ENCODE data around the gene INMT.

INMT gene

DNA sequence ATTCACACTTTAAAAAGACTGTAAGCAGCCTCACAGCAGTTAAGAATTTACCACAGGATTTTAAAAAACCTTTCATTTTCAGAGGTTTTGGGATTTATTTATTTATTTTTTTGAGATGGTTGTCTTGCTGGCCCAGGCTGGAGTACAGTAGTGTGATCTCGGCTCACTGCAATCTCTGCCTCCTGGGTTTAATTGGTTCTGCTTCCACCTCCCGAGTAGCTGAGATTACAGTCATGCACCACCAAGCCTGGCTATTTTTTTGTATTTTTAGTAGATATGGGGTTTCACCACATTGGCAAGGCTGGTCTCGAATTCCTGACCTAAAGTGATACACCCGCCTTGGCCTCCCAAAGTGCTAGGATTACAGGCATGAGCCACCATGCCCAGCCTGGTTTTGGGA is 38.4 kb downstream of the INMT start:
- DNase-seq = no peak

DNA sequence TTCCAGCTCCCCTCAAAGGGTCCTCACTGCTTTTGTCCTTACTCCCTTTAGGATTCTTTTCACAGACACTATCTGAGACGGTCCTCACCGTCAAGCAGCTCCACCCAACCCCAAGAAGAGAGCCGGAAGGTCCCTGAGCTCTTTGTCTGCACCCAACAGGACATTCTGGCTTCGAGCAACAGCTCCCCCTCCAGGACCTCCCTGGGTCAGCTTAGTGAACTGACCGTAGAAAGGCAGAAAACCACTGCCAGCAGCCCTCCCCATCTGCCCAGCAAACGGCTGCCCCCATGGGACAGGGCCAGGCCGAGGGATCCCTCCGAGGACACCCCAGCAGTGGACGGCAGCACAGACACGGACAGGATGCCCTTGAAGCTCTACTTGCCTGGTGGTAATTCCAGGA is 39.2 kb downstream of the INMT start:
- DNase-seq = no peak

DNA sequence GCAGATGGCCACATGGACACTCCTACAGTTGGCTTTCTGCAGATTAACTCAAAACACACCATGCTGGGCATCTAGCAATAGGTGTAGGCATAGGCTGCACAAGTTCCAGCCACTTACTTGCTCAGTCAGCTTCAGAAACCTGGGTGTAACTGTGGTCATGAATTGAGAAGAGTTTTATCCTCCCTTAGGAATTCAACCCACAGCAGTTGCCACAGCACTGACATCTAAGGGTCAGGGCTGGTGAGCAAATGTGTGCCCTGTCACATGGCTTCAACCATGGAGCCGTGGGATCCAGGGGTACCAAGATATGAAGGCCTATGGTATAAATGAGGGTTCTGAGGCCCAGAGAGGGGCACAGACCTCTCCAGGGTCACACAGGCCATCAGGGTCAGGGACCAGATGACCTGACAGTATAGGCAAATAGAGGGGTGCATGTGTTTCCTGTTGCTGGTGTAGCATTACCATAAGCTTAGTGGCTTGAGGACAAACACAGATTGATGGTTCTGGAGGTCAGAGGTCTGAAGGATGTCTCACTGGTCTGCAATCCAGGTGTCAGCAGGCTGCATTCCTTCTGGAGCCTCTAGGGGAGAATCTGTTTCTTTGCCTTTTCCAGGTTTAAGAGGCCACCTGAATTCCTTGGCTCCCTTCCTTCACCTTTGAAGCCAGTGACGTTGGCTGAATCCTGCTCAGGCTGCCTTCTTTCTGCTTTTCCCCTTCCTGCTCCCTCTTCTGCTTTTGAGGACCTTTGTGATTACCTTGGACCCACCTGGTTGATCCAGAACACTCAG is 43.4 kb downstream of the INMT start:
- no peak for DNase-seq

DNA sequence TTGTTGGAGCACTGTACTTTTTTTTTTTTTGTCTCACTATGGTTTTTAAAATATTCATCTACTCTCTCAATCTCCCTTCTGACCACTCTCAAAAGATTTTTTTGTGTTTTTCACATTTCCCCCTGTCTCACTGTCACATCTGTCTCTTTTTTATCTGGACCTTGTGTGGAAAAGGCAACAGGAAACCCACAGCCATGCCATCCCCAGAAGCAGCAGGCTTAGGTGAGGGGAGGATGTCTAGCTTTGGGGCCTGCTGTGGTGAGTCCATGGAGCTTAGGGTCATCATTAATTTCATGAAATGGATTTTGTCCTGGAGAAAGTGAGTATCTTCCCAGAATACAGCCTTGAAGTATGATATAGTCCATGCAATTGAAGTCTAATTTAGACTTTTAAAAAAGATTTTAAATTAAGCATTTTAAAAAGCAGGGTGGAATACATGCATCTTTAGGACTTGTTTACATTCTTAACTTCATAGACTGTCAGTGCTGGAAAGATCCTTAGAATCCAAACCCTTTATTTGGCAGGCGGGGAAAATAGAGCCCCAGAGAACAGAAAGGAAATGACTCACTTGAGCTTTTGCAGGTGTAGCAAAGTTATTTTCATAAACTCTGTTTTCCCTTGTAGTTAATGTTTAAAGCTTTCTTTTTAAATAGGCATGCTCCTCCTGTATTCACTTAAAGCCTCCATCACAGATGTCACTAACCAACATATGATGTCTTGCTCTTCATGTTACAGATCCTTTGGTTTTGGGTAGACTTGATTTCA is 44.4 kb downstream of the INMT start:
- DNase-seq = no peak

DNA sequence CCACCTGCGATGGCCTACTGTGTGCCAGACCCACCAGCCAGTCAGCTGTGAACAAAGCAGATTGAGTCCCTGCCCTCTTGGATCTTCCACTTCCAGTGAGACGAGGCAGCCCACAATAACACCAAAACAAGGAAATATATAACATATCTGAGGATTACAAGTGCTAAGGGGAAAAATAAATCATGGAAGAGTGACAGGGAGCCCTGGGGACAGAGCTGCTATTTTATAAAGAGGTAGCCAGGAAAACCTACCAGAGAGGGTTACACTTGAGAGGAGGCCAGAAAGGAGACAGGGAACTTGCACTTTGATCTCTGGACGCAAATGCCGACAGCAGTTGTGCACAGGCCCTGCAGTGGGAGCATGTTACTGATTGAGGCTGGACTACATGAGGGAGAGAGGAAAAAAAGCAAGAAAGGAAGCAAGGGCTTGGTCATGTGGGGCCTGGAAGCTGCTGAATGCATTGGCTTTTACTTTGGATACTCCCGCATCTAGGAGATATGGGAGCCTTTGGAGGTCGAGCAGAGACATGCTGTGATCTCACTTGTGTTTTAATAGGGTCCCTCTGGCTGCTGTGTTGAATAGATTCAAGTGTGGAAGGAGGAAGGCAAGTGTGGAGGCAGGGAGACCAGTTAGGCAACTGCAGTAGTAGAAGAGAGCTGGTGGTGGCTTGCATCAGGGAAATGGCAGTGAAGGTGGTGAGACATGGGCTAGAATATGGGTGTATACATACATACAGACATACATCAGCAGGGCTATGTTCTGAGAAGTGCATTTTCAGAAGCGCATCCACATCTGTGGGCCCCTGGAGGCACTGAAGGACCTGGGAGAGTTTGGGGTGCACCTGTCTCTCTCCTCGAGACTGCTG is 45.5 kb downstream of the INMT start:
- DNase-seq = no peak

DNA sequence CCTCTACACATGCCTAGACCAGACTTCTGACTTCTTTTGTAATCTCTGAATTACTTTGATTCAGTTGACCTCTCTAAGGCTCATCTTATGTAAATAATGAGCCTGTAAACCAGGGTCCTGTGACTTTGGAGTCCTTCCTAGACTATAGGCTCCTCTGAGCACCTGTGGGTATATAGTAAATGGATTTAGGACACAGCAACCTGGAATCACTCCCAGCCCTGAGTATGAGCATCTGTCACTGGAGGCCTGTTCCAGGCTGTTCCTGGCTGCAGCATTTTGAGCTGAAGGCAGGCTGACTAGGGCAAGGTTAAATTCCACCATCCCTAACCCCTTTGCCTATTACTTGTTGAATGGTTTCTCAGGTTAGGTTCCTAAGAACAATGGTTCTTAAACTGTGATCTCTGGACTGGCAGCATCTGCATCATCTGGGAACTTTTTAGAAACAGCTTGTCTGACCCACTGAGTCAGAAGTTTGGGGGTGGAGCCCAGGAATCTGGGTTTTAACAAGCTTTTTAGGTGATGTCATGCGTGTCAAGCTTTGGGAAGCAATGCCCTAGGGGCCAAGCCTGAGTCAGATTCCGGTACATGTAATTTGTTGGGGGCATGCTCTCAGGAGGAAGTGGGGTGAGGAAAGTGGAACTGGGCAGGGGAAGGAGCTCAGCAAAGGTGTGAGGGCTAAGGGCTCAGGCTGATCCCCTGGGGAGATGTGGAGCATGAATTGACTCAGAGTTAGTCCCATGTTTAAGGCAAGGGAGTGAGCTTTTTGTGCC is 47.5 kb downstream of the INMT start:
- no peak for DNase-seq

DNA sequence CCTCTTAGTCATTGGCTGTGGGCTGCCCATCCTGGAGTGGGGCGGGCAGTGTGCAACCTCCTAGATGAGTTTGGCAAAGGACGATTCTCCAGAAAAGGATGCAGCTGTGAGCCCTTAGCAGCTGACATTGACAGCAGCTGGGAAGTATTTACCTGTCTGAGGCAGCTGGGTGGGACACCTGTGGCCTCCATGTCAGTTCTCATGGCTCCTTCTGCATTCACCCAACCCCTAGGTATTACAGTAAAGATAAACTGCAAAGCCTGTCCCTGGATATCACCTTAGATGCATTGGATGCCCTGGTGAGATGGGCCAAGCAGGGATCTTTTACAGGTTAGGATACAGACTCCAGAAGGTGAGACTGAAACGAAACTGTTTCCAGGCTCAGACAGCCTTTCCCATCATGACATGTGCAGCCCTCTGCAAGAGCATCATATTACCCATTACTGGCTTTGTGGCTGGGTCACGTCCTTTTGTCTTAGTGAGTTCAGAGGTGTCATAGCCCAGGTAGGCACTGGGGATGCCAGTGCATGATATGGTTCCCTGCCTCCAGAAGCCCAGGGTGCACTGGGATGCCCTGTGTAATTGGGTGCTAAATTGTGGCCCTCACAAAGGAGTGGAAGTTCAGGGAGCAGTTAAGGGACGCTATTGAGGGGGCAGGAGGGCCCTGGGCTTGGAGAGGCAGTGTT is 48.2 kb downstream of the INMT start:
- no peak for DNase-seq

DNA sequence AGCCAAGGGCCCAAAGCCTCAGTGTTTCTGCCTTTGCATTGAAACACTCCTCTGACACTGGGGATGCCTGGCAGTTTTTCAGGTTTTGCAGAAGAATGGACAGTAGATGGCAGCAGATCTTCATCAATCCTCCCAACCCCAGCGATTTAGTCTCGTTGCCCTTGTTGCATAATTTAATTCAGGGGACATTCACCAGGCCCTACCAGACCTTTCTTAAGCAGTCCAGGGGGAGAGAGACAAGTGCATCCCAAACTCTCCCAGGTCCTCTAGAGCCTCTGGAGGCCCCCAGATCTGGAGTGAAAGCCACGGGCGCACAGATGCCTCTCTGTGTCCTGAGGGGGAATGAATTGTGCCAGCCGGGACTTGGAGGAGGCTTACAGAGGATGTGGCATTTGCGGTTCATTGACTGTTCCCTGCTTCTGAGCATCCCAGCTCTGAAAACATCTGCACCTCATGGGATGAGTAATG is 48.9 kb downstream of the INMT start:
- DNase-seq = peak; percentile 45

DNA sequence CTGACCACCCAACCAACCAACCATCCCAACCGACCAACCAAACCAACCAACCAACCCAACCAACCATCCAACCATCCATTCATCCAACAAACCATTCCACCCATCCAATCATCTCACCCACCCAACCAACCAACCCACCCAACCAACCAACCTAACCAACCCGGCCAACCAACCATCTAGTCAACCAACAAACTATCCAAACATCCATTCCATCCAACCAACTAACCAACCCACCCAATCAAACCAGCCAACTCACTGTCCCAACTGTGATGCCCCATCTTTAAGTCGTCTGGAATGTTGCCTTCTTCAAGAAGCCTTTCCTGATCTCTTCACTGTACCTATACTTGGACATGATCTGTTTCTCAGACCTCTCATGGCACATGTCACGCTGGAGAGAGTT is 50.9 kb downstream of the INMT start:
- no peak for DNase-seq

DNA sequence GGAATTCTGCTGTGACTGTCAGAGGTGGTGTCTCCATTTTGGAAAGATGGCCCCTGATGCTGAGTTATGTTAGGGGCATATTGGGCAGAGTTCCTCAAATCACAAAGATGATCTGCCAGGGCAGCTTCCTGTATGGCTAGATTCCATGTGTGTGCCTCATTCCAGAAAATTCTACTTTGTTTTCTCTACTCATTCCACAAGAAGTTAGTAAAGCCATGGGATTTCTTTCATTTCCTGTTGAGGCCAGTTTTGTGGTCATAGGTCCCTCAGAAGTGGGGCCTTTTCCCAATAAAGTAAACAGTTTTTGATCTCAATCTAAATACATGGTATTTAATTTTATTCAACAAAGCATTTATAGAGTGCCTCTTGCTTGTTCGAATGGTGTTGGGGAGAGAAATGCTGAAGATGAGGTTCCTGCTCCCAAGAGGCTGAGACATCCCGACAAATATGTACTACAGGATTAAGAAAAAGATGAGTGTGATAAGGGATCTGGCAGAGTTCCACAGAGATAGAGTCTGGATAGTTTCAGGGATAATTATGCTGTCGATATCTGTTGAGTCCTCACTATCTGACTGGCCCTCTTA is 52.2 kb downstream of the INMT start:
- DNase-seq = no peak

DNA sequence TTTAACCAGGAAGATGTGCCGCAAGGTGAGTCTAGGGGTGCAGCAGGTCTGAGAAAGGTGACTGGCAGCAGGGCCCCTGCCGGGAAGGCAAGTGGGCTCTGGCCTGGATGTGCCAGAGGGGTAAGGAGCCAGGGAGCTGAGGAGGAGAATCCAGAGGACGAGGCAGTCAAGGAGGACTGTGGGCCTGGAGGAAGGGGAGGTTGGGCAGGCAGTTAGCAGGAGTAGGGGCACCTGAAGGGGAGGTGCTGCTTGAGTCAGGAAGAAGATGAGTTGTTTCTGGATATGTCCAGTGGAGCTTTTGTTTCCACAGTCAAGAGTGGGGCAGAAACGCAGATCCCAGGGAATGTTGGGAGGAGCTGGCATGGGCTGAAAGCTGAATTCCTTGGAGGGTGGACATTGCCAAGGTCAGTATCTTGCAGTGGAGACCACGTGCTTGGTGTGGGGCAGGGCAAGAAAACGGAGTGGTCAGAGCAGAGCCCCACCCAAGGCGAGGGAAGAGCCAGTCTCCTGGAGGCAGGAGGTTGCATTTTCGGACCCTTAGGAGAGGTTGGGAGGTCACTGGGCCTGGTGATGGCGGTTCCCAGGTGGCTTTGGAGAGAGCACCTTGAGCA is 53.3 kb downstream of the INMT start:
- DNase-seq = no peak

DNA sequence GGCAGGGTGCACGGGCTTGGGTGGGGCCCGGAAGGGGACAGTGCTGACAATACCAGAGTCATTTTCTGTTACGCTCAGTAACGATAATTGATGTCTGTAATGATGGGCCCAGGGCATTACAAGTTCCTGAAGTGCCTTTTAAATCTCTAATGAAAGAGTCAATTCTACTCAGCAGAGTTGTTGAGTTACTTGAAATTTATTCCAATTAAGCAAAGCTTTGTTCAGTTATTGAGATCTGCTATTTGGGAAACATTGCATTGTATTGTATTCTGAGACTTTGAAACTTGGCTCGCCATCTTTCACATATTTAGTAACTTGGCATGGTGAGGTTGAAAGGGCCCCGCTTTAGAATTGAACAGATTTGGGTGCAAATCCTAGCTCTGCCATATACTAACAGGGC is 54.0 kb downstream of the INMT start:
- no peak for DNase-seq
